Neural cell (in vitro differentiated cells): Measurements from ENCODE around the gene GNAL. TPM values are rescaled to one million over a fixed set of nuclear protein-coding genes. Genes with fewer than 3 reads are reported as not detected.

ENCODE experiments used
- H2AFZ ChIP-seq: fragments of 200-600, 300-800 bp; sonication (generic), shearing (Covaris generic); 2 replicates; pipeline ENCODE4 v1.6.0; 2014; ENCODE audit warnings: low read depth, mild to moderate bottlenecking, antibody characterized with exemption, low read length, moderate library complexity
- H3F3A ChIP-seq: fragments of 200-600 bp; shearing (Covaris generic); 2 replicates; pipeline ENCODE4 v1.6.1; 2016; ENCODE audit warnings: mild to moderate bottlenecking, moderate library complexity, mixed read lengths, antibody characterized with exemption, low read length; ENCODE audit not compliant: insufficient read depth, poor library complexity, severe bottlenecking
- H3K27ac ChIP-seq: fragments of 200-600, 300-800 bp; sonication (generic), shearing (Covaris generic); 2 replicates; pipeline ENCODE4 v1.5.1; 2014; ENCODE audit warnings: mild to moderate bottlenecking, low read length, moderate library complexity
- H3K27me3 ChIP-seq: fragments of 300-800, 200-600 bp; sonication (generic), shearing (Covaris generic); 2 replicates; pipeline ENCODE4 v1.6.0; 2014; ENCODE audit warnings: mild to moderate bottlenecking, low read depth, low read length, moderate library complexity; ENCODE audit not compliant: insufficient read depth
- H3K36me3 ChIP-seq: fragments of 300-800, 200-600 bp; sonication (generic), shearing (Covaris generic); 2 replicates; pipeline ENCODE4 v1.5.1; 2014; ENCODE audit warnings: mild to moderate bottlenecking, antibody characterized with exemption, low read length, moderate library complexity; ENCODE audit not compliant: insufficient read depth
- H3K4me2 ChIP-seq: fragments of 300-800, 200-600 bp; sonication (generic), shearing (Covaris generic); 2 replicates; pipeline ENCODE4 v1.6.0; 2014; ENCODE audit warnings: mild to moderate bottlenecking, low read length
- H3K4me3 ChIP-seq: fragments of 300-800, 200-600 bp; sonication (generic), shearing (Covaris generic); 2 replicates; pipeline ENCODE4 v1.5.1; 2014; ENCODE audit warnings: mild to moderate bottlenecking, low read length, moderate library complexity
- H3K79me2 ChIP-seq: fragments of 200-600 bp; shearing (Covaris generic); replicated peaks from 2 replicates; pipeline ENCODE4 v1.6.0; 2014; ENCODE audit warnings: mild to moderate bottlenecking, low read length, moderate library complexity; ENCODE audit not compliant: insufficient read depth
- H3K9ac ChIP-seq: fragments of 300-800, 200-600 bp; sonication (generic), shearing (Covaris generic); 2 replicates; pipeline ENCODE4 v1.6.1; 2016; ENCODE audit warnings: mild to moderate bottlenecking, low read length, mixed read lengths
- H3K9me2 ChIP-seq: fragments of 200-600 bp; shearing (Covaris generic); 2 replicates; pipeline ENCODE4 v1.6.1; 2016; ENCODE audit warnings: mild to moderate bottlenecking, low read length, mixed read lengths; ENCODE audit not compliant: insufficient read depth
- H3K9me3 ChIP-seq: fragments of 200-600, 300-800 bp; sonication (generic), shearing (Covaris generic); 2 replicates; pipeline ENCODE4 v1.6.1; 2016; ENCODE audit warnings: mild to moderate bottlenecking, mixed run types, low read length, moderate library complexity, mixed read lengths
- H4K20me1 ChIP-seq: fragments of 200-600 bp; shearing (Covaris generic); 2 replicates; pipeline ENCODE4 v1.6.1; 2016; ENCODE audit warnings: mild to moderate bottlenecking, mixed run types; ENCODE audit not compliant: insufficient read depth
- CTCF ChIP-seq: fragments of 450-650 bp; IDR thresholded peaks from 2 replicates; pipeline ENCODE4 v1.5.1; 2014; ENCODE audit warnings: antibody characterized with exemption, mild to moderate bottlenecking, moderate library complexity; ENCODE audit not compliant: poor library complexity, severe bottlenecking
- EP300 ChIP-seq: fragments of 450-650 bp; conservative IDR thresholded peaks from 2 replicates; pipeline ENCODE4 v1.6.1; 2014; ENCODE audit warnings: antibody characterized with exemption, mild to moderate bottlenecking, moderate library complexity; ENCODE audit not compliant: poor library complexity, severe bottlenecking
- EZH2 ChIP-seq: fragments of 200-600, 300-800 bp; shearing (Covaris generic), sonication (generic); IDR thresholded peaks from 2 replicates; pipeline ENCODE4 v1.6.1; 2014; ENCODE audit warnings: antibody characterized with exemption, low read length, borderline replicate concordance, mild to moderate bottlenecking; ENCODE audit not compliant: insufficient read depth, poor library complexity, severe bottlenecking
- MXI1 ChIP-seq: fragments of 450-650 bp; conservative IDR thresholded peaks from 2 replicates; pipeline ENCODE4 v1.6.1; 2014; ENCODE audit warnings: antibody characterized with exemption, mild to moderate bottlenecking; ENCODE audit not compliant: poor library complexity, severe bottlenecking
- POLR2AphosphoS5 ChIP-seq: IDR thresholded peaks from 2 replicates; pipeline ENCODE4 v1.6.1; 2012
- RAD21 ChIP-seq: fragments of 450-650 bp; conservative IDR thresholded peaks from 2 replicates; pipeline ENCODE4 v1.6.1; 2014; ENCODE audit warnings: antibody characterized with exemption, mild to moderate bottlenecking, moderate library complexity
- REST ChIP-seq: IDR thresholded peaks from 2 replicates; pipeline ENCODE4 v1.6.1; 2012; ENCODE audit warnings: borderline replicate concordance
- SMC3 ChIP-seq: fragments of 450-650 bp; conservative IDR thresholded peaks from 2 replicates; pipeline ENCODE4 v1.6.1; 2014; ENCODE audit warnings: antibody characterized with exemption, mild to moderate bottlenecking, moderate library complexity; ENCODE audit not compliant: poor library complexity
- TAF1 ChIP-seq: IDR thresholded peaks from 2 replicates; pipeline ENCODE4 v1.6.1; 2012; ENCODE audit warnings: low read depth
- polyA plus RNA-seq: library from polyadenylated mRNA; depleted of rRNA; stranded (reverse); fragments of >200 nt; gene quantifications from 2 replicates; pipeline ENCODE4 v1.2.3, GENCODE V29; 2014

GNAL gene
- polyA plus RNA-seq, 1 donor from 2014 or later: 16.7 TPM

- Histone ChIP-seq H3K27me3 (no peaks in the 10 kb centered on the region), H3K4me2 (no peak overlapping the region), H3K79me2 (no peaks in the 10 kb centered on the region), H2AFZ (no peak overlapping the region), H3K36me3 (no peaks in the 10 kb centered on the region), H3K9ac (no peak overlapping the region), H4K20me1 (no peaks in the 10 kb centered on the region), H3K9me2 (no peaks in the 10 kb centered on the region), H3F3A (no peaks in the 10 kb centered on the region), H3K4me3 (no peak overlapping the region), H3K27ac (no peak overlapping the region), H3K9me3 (no peaks in the 10 kb centered on the region)
- TF ChIP-seq POLR2AphosphoS5: no peak
- TF ChIP-seq CTCF: no peak
- no peak for TF ChIP-seq MXI1
- TF ChIP-seq EP300: no peak
- no peak for TF ChIP-seq RAD21
- no peak for TF ChIP-seq SMC3
- no peak for TF ChIP-seq TAF1
- no peak for TF ChIP-seq REST
- no peak for TF ChIP-seq EZH2
Observed at GRCh38 chr18:11873670-11874340, 184.7 kb downstream of the GNAL start.

- no peaks in the 10 kb centered on the region for H3K9me3 ChIP-seq
- H4K20me1 ChIP-seq: no peaks in the 10 kb centered on the region
- no peak overlapping the region for H3K4me2 ChIP-seq
- H3F3A ChIP-seq: no peaks in the 10 kb centered on the region
- no peak for TF ChIP-seq EP300
- TF ChIP-seq RAD21: no peak
- TF ChIP-seq POLR2AphosphoS5: no peak
- TF ChIP-seq REST: no peak
- no peak for TF ChIP-seq SMC3
- no peak for TF ChIP-seq EZH2
- no peak for TF ChIP-seq MXI1
- no peak for TF ChIP-seq TAF1
- TF ChIP-seq CTCF: no peak
- H3K27me3 ChIP-seq: no peaks in the 10 kb centered on the region
- H3K9me2 ChIP-seq: no peaks in the 10 kb centered on the region
- no peak overlapping the region for H3K9ac ChIP-seq
- H3K4me3 ChIP-seq: no peak overlapping the region
- H2AFZ ChIP-seq: no peak overlapping the region
- H3K36me3 ChIP-seq: no peaks in the 10 kb centered on the region
- no peaks in the 10 kb centered on the region for H3K79me2 ChIP-seq
- H3K27ac ChIP-seq: no peak overlapping the region
Observed at GRCh38 chr18:11874676-11875075, 185.6 kb downstream of the GNAL start.
